ENCODE measurements around the gene KCNJ1.

The KCNJ1 gene

DNA sequence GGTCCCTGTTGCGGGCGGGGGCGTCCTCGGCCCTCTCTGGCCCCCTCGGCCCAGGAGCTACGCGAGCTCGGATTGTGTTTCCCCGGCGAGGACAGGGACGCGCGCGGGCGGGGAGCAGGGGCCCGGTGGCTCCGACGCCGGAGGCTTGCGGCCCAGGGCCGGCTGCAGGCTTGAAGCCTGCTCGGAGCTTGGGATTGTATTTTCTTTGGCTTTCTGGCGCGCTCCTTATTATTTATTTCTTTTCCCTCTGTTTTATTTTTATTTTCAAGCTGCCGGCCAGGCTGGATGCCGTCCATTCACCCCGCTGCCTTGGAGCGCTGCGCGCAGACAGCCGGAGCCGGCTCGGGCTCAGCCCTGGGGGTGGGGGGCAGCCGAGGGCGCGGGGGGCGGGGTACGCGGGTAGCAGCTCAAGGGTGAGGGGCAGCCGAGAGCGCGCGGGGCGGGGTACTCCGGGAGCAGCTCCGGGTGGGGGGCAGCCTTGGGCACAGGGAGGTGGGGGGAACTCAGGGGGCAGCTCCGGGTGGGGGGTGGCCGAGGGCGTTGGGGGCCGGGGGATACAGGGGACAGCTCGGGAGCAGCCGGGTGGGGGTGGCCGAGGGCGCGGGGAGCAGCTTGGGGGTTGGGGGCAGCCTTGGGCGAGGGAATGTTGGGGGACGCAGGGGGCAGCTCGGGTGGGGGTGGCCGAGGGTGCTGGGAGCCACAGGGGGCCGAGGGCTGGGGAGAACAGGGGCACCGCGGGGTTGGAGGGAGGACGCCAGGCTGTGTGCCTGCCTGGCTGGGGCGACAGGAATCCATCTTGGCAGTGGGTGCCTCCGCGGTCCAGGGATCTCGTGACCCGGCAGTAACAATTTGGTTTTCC lies 42.7 kb downstream of the KCNJ1 start:
- DNase-seq (ENCODE audit: low read depth, low spot score) = no peak

DNA sequence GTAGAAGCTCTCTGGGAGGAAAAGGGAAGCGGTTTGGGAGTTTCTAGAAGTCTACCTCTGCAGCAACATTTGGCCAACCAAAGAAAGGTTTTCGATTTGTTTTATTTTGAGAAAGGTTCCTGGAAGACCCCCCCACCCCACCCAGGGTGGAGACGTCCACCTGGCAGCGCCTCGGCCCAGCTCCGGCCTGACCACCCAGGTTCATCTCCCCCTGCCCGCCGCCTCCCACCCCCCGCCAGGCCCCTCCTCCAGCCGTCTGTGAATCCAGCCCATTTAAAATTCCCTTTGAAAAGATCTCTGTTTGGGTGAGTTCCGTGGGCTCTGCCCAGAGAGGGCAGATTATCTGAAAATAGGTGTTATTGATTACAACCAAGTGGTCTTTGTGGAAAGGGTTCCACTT lies 43.3 kb downstream of the KCNJ1 start:
- no peak for DNase-seq (ENCODE audit: low read depth, low spot score)

DNA sequence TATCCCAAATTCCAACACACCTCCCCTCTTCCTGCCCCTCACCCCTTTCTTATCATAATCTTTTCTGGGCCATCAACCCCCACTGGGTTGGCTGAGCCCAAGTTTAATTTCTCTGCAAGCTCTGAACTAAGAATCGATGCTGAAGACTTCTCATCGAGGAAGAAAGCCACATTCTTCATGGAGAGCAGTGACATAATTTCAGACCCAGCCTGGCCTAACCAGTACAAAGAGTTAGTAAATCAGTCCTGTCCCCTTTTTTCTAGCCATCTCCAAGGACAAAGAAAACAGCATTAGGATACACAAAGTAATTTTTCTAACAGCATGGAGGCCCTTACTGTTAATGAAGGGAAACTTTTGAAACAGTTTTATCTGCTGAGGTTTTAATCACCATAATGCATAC lies 45.0 kb downstream of the KCNJ1 start:
- DNase-seq (ENCODE audit: low read depth, low spot score) = no peak

GRCh38 chr11:128821556-128821955 lies 45.5 kb downstream of the KCNJ1 start:
- no peak for DNase-seq (ENCODE audit: low read depth, low spot score)

DNA sequence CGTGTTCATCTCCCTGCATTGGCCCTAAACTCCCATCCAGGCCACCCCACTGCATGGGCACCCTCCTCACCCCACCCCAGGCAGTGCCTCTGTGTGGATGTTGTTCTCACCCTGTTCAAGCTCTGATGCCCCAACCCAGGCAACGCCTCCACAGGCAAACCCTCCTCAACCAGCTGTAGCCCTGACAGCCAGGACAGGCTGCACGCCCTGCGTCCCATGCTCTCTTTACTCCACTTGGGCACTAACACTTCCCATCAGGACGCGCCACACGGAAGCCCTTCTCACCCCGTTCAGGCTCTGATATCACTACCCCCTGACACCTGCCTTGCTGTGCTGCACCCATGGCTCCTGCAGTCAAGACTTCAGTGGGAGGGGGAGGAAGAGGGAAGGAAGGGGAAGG lies 47.9 kb downstream of the KCNJ1 start:
- no peak for DNase-seq (ENCODE audit: low read depth, low spot score)

DNA sequence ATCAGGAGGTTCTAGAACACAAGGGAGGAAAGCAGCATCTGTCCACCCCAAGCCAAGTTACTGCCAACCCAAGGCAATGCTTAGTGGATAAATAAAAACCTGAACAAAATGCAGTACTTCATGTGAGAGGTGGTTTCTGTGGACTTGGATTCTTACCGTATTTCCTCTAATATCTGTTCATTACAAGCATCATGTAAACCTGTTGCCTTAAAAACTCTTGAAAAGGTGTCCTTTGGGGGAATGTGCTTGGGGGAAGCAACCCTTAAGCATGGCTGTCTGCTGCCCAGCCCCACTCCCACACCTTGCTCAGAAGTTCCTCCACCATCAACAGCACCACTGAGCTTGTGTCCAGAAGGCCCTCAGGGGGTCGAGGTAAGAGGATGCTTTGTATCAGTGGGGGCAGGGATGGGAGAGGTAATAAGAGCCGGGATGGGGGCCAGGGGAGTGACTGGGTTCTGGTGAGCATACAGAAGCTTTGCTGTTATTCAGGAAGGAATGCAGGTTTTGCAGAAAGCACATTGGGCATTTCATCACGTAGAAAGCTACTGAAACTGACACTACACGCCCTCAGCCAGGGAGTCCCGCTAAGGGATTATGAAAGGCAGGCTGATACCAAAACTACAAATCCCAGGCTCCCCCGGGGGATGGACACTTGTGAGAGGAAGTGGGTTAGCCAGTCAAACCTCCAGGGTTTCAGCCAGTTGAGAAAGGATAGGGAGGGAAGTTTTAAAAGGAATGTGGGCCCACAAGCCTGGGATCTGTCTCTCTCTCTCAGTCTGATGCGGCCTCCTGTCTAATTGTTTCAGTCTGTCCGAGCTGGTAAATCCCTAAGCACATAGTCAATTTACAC lies 52.0 kb downstream of the KCNJ1 start:
- DNase-seq (ENCODE audit: low read depth, low spot score) = peak; percentile 85

- DNase-seq (ENCODE audit: low read depth, low spot score) = no peak
These were observed 53.4 kb downstream of the KCNJ1 start for GRCh38 chr11:128813729-128814128.

- DNase-seq (ENCODE audit: low read depth, low spot score) = no peak
These were observed 56.1 kb downstream of the KCNJ1 start for GRCh38 chr11:128810784-128811514.

DNA sequence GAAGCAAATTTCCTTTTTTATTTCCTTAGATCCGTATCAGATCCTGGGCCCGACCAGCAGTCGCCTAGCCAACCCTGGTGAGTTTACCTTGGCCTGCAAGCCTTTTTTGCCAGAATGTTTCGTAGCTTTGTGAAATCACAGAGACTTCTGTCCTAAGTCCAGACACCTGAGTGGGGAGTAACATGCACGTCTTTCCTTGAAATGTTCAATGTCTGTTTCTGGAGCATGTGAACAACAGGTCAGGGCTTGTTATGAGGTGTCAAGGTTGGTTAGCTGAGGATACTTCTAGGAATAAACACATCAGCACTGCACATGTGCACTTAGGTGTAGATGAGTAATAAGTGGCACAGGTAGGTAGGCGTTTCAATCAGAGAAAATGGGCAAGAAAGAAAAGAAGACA lies 58.0 kb downstream of the KCNJ1 start:
- no peak for DNase-seq (ENCODE audit: low read depth, low spot score)

- no peak for DNase-seq (ENCODE audit: low read depth, low spot score)
These were observed 59.2 kb downstream of the KCNJ1 start for GRCh38 chr11:128807909-128808308.

GRCh38 chr11:128806506-128807261 lies 60.4 kb downstream of the KCNJ1 start:
- no peak for DNase-seq (ENCODE audit: low read depth, low spot score)

GRCh38 chr11:128804481-128804880 lies 62.6 kb downstream of the KCNJ1 start:
- no peak for DNase-seq (ENCODE audit: low read depth, low spot score)

GRCh38 chr11:128803449-128804245 lies 63.4 kb downstream of the KCNJ1 start:
- no peak for DNase-seq (ENCODE audit: low read depth, low spot score)

GRCh38 chr11:128803011-128803410 lies 64.1 kb downstream of the KCNJ1 start:
- no peak for DNase-seq (ENCODE audit: low read depth, low spot score)

DNA sequence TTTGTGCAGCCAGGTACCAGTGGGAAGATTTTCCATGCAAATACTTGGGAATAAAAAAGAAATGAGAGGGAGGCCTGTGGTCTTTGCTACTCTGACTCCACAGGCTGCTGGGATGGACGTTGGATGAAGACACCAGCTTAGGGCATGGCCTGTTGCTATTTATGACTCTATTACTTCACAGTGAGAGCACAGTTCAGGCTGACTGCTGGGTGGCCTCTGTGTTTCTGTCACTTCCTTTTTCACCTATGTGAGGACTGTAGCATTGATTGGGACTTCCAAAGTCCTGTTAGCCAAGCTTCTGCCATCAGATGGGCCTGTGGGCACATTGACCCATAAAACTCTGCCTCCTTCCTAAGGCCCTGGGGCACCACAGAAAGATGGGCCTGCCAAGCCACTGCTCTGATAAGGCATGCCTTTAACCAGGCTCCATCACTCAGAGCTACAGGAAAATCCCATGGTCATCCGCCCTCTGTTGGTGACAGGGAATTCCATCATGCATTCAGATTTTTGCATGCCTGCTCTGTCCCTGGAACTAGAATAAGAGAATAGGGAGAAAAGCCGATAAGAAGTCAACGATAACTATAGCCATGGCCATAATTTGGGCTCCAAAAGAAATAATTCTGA lies 64.6 kb downstream of the KCNJ1 start:
- no peak for DNase-seq (ENCODE audit: low read depth, low spot score)

- DNase-seq (ENCODE audit: low read depth, low spot score) = no peak
These were observed 66.2 kb downstream of the KCNJ1 start for GRCh38 chr11:128800871-128801417.

DNA sequence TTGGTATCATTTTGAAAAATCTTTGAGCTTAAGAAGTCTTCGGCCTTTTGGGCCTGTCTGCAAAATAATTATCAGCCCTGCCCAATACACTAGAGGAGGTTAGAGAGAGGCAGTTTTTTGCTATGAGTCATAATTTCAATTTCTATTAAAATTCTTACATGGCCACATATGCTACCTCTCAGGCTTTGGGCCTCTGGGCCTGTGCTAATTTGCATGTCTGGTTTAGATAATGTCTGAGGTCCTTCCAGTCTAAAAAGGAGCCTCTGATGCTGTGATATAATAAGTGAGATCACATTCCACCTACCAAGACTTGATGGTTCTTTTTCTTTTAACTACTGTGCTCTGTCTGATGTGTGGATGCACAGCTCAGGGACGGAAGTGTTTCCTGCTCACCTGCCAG lies 70.8 kb downstream of the KCNJ1 start:
- no peak for DNase-seq (ENCODE audit: low read depth, low spot score)

DNA sequence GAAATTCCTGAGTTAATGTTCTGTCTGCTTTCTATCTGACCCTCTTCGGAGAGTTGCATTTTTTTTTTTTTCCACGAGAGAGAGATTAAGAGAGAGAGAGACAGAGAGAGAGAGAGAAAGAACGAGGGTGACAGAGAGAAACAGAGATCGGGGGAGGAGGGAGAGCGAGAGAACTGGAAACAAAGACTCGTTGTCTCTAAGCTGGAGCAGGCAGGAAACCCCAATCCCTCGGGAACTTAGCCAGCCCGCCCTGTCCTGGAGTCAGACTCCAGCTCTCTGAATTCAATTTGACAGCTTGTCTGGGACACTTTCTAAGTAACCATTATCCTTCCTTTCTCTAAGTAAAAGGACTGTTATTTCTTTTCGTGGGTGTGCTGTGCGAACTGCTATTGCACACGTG lies 76.9 kb downstream of the KCNJ1 start:
- DNase-seq (ENCODE audit: low read depth, low spot score) = no peak

DNA sequence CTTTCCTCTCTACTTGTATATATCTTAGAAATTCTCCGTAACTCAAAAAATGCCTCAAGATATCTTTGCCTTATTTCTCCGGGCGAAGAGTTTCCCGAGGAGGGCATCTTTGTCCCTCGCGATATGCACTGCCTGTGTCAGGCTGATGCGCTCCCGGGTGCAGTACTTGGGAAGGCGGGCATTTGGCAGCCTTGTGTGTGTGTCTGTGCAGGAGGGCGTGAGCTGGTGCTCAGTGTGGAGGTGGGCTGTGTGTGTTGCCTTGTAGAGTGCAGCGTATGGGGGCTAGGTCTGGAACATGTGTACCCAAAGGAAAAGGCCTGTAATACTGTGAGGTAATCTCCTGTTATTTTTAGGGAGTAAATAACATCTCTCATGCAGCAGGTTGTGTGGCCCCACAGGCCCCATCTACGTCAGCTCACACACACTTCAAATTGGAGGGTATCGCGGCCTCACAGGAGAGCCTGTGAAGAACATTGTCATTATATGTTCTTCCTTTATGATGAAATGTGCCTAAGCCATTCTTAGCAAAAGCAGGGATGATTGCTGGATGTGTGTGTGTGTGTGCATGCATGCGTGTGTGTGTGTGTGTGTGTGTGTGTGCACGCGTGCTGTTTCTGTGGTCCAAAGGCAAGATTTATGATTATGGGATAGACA lies 77.5 kb downstream of the KCNJ1 start:
- no peak for DNase-seq (ENCODE audit: low read depth, low spot score)
